GM19351 (cell line): ENCODE measurements around the gene SLFNL1.
A peak's percentile ranks its signal among the peaks of the same experiment; 100 is the strongest.

Source experiments
- ATAC-seq: cut with Tn5 transposase; IDR thresholded peaks from one replicate; pipeline ENCODE4 v1.9.1; 2021; ENCODE audit warnings: mild to moderate bottlenecking, moderate library complexity; ENCODE audit not compliant: unreplicated experiment

Gene SLFNL1

DNA sequence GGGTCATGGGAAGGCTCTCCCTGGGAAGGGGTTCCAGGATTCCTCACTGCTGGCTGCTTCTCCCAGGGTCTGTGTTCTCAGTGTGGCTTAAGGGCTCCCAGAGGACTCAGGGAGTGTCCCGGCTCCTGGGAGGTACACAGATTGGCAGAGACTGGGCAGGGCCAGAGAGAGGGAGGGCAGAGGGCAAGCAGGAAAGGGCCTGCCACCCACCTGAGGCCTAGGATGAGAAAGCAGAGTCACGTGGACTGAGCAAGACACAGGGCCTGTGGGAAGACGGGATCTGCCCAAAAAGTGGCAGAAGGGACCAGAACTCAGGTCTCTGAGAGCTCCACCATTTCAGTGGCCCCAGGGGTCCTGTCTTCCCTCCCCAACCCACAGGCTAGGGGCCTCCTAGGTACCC lies 871 bp downstream of the SLFNL1 start:
- ATAC-seq: no peak

DNA sequence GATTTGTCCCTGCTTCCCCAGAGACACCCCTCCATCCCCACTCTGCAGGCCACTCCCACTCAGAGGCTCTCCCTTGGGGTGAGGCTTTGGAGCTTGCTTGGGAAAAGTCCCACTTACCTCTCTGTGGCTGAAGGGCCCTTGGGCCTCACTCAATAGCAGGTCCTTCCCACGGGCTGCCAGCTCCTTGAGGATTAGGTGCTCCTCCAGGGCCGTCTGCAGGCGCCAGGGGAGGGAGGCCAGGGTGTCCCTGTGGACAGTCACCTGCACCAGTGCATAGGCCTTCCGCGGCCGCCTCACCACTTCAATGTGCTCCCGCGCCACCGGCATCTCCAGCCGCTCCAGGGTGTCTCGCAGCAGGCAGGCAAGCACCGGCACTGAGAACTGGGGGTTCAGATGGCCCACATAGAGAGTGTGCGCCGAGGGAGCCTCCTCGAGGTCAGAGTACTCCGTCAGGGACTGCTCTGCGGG lies 1.4 kb downstream of the SLFNL1 start:
- ATAC-seq: no peak

DNA sequence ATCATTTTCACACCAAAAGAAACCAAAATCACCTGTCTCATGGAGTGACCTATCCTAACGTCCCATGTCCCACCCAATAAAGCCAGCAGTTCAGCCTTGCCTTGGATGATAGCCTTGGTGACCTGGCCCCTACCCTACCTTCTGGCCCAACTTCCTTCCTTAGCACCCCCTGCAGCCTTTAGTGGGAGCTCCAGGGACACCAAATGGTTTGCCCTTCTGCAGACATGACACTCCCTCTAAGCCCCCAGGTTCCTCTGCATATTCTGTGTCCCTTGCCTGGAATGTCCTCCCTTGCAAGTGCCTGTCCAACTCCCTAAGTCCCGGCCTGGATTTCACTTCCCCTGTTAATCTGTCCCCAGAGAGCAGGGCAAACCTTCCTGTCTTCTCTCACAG lies 2.2 kb downstream of the SLFNL1 start:
- ATAC-seq: no peak

DNA sequence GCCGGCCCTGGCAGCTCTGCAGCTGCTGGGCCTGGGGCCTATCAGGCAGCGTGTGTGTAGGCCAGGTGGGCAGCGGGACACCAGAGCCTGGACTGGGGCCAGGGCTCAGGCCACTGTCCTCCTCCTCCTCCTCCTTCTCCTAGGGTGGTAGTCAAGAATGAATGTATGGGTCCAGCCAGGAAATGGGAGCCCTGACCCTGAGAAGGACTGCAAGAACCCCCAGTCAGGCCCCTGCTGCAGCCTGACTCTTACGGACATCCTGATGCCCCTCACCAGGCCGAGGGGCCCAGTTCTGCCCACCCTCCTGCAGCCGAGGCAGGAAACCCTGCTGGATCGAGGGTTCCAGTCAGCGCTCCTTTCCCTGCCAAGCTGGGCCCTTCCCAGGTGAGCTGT lies 3.5 kb downstream of the SLFNL1 start:
- no peak for ATAC-seq

DNA sequence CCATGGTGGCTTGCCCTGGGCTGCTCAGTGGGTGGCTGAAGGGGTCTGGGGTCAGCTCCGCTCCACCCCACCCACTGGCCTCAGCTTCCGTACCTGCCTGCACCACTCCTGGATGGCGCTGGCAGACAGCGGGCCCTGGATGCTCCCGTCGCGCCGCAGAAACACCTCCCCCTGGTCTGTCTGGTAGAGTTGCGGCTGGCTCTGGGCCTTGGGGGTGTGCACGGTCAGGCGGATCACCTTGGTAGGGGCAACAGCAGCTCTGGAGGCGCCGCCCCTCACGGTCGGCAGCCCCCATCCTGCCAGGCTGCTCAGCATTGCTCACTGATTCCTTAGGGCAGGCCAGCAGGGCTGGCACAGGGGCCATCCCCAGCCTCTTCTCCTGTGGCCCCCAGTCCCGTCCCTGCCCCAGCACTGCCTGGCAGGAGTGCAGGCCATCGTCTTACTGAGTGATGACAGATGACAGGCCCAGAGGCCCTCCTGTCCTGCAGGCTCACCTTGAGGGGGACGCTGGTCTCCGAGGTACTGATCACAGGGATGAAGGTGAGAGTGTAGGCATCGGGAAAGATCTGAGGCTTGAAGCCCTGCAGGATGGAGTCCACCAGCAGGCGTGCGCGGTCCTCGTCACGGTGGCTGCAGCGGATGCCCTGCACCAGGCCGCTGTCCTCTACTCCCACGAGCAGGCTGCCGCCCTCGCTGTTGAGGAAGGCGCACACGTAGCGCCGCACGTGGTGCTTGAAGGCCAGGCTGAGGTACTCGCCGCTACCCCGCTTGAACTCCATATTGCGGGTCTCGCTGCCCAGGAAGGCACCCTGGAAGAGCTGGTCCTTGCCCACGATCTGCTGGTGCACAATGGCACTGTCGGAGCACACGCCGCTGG lies 4.1 kb downstream of the SLFNL1 start:
- ATAC-seq: no peak

DNA sequence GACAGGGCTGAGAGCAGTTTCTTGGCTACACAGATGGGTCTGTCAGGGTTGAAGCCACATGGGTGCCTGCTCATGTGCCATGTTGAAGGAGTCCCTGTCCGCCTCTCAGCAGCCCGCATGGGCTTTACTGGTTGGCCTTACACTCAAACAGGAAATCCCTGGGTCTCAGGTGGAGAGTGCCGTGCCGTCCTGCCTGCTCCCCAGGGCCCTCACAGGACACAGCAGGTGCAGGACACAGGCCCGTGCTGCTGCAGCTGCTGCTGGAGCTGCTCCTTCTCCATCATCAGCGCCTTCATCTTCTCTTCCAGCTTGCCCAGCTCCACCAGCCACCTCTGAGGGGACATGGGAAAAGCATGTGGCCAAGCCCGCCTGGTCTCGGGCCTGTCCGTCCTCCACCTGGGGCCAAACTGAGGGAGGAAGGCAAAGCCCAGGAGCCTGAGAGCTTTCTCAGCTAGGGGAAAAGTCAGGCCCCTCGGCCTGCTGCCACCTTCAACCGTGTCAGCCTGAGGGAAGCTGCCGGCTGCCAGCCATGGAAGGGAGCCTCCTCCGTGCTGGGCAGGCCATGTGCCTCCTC lies 5.5 kb downstream of the SLFNL1 start:
- ATAC-seq: no peak

DNA sequence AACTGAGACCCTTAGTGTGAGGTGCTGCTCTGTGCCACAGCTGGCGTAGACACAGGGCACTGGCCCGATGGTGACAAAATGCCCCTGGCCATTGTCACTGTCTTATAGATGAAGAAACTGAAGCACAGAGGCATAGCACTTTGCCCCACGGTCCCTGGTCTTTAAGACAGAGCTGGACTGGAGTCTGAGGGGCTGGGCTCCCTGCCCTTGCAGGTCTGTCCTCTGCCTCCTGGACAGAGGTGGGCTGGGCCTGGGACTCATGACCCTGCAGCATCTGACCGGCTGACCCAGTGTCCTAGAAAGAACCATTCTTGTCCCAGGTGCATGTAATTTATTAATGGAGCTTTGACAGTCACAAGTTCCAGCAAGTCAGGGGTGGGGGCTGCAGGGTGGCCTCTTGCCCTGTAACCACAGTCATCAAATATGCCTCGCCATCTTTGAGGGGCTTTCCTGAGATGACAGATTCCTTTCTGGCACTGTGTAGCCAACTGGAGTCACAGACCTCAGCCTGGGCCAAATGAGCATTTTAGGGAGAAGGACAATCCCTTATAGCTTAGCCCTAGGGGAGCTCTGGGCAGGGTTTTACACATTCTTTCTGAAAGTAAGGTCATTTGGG lies 6.1 kb downstream of the SLFNL1 start:
- no peak for ATAC-seq

DNA sequence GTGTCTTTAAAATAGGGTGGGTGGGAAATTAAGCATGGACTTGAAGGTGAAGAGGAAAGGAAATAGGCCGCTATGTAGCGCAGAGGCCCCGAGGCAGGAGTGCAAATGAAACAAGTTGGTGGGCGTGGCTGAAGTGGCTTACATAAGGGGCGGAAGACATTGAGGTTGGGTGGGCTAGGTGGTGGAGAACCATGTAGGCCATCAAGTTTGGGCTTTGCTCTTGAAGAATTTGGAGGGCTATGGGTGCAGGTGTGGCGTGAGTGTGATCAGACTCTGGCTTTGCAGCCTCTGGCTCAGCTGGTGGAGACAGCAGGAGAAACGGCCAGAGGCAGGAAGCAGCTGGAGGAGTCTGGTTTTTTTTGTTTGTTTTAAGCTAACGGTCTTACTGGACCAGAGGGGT lies 6.7 kb downstream of the SLFNL1 start:
- ATAC-seq: no peak

DNA sequence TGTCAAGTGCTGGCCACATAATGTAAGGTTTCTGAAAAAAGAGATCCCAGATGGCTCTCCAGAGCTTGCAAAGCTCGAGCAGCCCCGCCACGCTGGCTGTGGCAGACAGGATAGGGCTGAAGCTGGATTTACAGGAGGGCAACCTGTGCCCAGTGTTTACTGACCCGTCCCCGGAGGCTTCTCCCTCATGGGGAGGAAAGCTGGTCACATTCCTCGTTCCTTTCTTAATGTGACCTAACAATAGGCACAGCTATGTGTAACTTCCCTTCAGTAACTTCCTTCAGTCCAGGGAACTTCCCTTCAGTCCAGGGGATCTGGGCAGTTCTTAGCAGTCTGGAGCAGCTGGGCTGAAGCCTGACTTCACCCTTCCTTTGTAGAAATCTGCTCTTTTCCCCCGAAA lies 7.7 kb downstream of the SLFNL1 start:
- no peak for ATAC-seq

DNA sequence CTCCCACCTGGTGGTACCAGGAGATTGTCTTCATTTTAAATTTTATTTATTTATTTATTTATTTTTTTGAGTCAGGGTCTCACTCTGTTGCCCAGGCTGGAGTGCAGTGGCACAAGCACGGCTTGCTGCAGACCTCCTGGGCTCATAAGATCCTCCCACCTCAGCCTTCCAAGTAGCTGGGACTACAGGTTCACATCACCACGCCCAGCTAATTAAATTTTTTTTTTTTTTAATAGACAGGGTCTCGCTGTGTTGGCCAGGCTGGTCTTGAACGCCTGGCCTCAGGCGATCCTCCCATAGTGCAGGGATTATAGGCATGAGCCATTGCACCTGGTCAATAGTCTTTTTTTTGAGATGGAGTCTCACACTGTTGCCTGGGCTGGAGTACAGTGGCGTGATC lies 8.5 kb downstream of the SLFNL1 start:
- ATAC-seq: no peak

DNA sequence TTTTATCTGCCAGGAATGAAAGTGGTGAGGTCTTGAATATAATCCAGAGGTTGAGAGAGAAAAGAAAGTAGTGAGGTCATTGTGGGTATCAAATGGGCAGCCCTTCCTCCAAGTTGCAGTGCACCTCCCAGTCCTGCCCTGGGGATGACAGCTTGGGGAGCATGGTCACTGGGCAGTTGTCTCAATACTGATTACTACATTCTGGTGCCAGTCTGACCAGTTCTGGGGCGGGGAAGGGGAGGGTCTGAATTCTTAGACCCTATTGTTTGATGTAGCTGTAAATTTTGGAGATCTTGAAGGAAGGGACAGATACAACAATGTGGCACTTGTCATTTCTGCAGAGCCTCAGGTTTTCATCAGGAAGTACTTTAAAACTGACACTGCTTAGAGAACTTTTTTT lies 11.2 kb downstream of the SLFNL1 start:
- no peak for ATAC-seq

DNA sequence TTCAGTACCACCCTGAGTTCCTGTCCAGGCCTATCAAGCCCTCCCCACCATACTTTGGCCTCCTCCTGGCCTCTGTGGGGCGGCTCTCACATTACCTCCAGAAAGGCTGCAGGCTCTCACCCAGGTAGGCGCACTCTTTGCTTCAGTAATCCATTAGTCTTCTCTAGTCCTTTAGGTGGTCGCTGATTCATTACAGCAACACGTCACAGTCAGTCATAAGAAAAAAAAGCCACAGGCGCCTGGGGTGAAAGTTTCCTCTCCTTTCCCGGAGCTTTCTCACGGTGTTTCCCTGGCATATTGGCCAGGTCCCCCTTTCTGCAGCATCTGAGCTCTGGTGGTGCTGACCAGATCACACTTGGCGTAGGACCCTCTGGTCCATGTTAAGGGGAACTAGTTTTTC lies 12.1 kb downstream of the SLFNL1 start:
- no peak for ATAC-seq

DNA sequence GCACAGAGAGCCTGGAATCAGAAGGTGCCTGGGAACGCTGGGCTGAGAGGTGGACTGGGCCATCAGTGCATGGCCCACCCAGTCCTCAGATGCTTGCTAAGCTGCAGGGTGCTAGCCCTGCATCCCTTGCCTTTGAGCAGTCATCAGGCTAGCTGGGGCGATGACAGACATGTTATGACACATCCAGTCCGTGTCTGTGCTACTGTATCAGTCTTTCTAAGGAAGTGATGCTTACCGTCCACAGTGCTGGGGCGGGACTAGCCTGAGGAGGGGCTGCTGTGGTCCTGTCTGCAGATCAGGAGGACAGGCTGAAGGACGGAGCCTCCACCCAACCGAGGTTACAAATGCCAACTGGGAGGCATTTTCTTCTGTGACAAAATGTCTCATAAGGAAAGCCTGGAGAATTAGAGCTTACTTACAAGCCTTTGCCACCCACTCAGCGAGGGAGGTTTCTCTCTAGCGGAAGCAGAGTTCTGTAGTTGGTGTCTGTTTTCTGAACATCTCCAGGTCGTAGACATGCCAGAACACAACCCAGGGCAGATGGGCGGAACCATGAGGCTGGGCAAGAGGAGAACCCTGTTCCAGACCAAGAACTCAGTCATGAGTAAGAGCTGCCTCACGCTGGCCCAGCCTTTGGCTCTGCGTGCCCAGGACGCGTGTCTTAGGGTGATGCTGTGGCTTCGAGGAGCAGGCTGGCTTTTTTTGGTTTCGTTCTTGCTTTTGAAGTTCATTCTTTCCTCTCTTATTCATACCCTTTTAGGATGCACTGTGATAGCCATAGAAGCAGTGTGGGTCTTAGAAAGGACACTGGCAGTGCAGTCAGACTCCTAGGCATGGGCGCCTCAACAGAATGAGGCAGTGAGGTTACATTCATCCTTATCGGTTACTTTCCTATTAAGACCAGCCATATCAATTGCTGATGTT lies 14.3 kb downstream of the SLFNL1 start:
- ATAC-seq: no peak

DNA sequence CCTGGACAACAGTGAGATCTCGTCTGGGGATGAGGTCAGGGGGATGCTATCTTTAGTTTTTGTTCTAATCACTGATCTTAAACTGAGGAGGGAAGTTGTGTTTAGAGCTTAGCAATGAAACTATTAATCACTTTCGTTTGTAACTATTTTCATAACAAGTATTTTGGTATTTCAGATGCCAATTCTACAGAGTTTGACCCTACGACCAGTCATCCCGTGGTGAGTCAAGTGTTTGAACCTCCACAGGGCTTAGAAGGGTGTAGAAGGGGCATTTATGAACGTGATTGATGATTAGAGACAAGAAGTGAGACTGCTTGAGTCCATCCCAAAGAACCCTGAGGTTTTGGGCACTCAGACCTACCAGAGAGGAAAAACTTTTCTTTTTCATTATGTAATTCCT lies 15.6 kb downstream of the SLFNL1 start:
- no peak for ATAC-seq

DNA sequence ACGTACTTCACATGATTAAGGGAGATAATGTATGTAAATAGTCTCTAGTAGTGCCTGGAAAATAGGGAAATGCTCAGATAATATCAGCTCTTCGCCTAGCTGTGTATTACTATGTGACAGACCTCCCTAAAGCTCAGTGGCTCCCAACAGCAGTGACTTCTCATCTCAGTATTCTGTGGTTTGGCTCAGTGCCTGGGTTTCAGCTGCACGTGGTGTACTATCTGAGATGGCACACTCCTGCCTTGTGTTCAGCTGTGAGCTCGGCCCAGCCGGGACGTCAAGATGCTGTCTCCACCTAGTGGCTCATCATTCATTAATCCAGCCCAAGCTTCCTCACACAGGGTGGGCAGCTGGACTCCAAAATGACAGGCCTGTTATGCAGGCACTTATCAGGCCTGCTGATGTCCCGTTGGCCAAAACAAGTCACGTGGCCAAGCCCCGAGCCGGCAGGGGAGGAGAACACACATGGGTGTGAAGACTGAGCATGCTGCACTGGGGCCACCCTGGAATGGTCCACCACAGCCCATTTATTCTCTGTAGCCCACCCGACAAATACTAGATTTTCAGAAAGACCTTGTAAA lies 17.8 kb downstream of the SLFNL1 start:
- peak; percentile 94 for ATAC-seq

DNA sequence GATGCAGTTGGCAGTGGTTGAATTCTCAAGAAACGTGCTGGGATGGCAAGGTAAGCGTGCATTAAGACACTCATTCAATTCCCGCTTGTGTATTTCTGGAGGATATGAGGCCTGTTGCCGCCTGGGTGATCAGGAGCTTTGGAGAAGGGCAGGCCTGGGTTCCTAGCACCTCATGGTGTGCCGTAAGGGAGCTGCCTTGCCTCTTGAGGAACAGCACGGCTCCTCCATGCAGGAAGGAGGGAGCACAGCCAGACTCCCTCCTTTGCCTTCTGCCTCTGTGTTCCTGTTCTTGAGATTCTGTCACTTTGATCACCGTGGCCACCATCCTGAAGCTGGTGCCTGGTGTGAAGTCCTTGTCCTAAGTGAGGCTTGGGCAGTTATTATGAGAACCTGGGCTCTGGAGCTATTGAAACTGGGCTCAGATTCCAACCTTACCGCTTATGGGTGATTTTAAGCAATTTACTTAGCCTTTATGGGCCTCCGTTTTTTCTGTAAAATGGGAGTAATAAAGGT lies 18.3 kb downstream of the SLFNL1 start:
- ATAC-seq: no peak

DNA sequence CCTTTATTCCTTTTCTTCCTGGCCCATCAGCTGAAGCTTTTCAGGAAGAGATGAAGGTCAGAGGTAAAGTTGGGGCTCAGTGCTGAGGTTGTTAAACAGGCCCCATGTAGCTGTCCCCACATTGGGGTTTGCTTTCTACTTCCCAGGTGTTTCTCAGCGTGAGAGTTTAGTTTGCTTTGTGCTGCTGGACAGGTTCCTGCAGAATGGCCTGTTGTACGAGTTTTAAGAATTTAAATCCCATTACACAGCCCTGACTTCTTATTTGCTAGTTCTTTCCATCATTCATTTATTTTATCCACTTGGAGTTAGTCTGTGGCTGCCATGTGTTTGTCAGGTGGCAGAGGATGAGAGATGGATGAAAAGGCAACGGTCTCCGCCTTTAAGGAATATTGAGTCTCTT lies 22.9 kb downstream of the SLFNL1 start:
- ATAC-seq: no peak

DNA sequence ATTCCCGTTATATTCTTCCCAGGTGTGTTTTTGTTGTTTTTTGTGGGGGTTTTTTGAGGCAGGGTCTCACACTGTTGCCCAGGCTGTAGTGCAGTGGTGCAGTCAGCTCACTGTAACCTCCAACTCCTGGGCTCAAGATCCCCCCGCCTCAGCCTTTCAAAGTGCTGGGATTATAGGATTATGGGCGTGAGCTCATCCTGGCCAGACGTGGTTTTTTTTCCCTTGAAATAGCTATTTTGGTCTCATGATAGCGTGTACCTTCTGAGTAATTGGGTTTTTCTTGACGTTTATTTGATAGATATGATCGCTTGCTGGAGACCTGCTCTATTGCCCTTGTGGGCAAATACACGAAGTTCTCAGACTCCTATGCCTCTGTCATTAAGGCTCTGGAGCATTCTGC lies 24.4 kb downstream of the SLFNL1 start:
- no peak for ATAC-seq

DNA sequence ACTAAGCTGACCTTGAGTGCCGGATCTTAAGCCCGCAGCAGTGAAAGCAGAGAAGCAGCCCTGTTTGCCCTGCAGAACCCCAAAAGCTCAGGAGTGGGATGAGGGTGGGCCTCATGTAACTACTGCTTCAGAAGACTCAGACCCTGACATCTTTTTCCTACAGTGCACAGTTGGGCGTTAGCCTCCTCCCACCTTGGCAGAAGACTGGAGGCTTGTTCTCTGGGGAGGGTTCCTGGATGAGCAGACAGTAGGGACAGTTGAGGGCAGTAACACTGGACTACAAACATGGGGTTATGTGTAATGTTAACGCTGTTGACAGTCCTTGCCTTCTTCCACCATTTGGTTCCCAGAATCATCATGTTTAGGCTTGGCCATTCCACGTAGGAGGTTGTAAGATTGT lies 32.5 kb downstream of the SLFNL1 start:
- no peak for ATAC-seq

DNA sequence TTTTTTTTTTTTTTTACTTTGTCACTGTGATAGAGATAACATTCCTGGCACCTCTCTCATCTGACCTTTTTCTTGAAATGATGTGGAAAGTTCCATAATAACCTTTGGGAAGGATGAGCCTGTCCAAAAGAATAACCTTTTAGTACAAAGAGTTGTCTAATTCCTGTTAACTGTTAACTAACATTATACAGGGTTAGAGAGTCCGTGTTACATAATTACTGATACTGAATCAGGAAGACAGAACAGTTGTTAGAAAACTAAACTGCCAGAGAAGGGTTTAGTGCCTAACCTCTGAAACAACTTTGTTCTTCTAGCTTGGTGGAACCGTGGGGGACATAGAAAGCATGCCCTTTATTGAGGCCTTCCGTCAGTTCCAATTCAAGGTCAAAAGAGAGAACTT lies 33.2 kb downstream of the SLFNL1 start:
- no peak for ATAC-seq
